Activated T-helper 9 cell treated with anti-CD3 and anti-CD28 coated beads, Interleukin-2, amount 50 U/mL, for 16 hours (primary cell): ENCODE measurements around the gene KTI12.
A peak's percentile ranks its signal among the peaks of the same experiment; 100 is the strongest.
"Not testable (repeated sequence)": the region's sequence is repeated elsewhere in the genome, so short reads cannot be mapped to it uniquely, and the experiment has no call there.

Experiments used
- DNase-seq: peaks from one replicate; pipeline ENCODE4 v3.0.0-alpha.2; 2020; ENCODE audit warnings: low read depth

KTI12 gene

DNA sequence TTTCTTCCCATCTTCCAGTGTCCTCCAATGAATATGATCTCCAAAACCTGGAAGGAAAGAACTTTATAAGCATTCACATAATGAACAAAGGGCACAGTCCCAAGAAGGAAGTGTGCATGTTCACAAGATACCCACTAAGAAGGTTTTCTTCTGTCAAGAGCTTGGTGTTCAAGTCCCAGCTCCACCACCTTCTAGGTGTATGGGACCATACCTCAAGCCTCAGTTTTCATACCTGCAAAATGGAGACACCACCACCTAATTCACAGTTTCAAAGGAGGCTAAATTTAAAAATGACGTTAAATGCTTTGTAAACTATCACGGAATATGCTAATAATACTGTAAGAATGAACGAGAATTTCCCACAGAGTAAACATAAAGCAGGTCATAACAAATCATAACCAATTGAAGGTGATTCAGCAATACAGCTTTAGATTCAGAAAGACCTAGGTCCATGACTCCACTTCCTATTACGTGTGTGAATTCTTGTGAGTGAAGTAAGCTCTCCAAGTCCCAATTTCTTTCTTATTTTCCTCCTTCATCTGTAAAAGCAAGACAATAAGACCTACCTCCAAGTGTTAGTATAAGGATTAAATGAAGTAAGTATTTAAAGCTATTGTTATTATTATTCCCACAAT, 8.1 kb upstream of the KTI12 start:
- DNase-seq: no peak

DNA sequence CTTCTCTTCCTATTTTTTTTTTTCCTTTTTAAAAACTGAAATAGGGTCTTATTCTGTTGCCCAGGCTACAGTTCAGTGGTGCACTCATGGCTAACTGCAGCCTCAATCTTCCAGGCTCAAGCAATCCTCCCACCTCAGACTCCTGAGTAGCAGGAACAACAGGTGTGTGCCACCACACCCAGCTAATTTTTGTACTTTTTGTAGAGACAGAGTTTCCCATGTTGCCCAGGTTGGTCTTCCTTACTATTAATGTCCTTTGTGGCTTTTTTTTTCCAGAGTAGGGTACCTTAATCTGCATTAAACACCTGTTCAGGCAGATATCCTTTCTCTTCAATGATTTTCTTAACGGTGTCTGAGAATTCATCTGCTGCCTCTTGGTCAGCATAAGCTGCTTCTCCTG, 4.3 kb upstream of the KTI12 start:
- no peak for DNase-seq

DNA sequence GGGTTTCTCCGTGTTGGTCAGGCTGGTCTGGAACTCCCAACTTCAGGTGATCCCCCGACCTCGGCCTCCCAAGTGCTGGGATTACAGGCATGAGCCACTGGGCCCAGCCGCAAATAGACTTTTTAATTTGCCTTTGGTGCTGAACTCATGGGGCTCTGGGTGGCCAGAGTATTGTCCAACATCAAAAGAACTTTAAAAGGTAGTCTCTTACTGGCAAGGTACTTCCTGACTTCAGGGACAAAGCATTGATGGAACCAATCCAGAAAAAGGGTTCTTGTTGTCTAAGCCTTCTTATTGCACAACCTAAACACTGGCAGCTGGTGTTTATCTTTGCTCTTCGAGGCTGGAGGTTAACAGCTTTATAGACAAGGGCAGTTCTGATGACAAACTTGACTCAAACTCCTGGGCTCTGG, 3.8 kb upstream of the KTI12 start:
- no peak for DNase-seq

DNA sequence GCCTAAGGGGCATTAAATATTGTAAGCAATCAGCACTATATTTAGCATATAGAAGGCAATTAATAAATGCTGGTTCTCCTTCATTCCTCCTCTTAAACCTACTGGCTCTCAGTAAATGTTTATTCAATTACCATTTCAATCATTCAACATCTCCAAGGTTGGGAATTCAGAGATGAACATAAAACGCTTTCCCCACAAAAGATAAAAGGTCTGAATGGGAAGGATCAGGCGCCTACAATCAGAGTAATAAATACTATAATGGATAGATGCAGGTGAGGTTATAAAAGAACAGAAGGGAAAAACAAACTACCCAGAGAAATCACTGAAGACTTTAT, 407 bp upstream of the KTI12 start:
- no peak for DNase-seq

DNA sequence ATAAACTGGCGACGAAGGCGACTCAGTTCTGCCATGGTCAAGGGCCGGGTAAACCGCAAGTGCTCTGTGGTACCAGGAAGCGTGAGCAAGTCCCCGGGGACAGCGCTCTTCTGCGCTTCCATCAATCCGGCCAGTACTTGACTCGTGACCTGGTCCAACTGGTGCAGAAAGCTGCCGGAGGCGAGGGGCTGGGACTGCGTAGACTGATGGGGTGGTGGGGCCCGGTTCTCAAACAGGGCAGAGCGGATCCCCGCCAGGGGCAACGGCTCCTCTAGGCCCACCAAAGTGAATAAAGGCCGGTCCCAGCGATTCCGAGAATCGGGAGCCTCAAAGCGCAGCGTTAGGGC, 852 bp downstream of the KTI12 start:
- no peak for DNase-seq

DNA sequence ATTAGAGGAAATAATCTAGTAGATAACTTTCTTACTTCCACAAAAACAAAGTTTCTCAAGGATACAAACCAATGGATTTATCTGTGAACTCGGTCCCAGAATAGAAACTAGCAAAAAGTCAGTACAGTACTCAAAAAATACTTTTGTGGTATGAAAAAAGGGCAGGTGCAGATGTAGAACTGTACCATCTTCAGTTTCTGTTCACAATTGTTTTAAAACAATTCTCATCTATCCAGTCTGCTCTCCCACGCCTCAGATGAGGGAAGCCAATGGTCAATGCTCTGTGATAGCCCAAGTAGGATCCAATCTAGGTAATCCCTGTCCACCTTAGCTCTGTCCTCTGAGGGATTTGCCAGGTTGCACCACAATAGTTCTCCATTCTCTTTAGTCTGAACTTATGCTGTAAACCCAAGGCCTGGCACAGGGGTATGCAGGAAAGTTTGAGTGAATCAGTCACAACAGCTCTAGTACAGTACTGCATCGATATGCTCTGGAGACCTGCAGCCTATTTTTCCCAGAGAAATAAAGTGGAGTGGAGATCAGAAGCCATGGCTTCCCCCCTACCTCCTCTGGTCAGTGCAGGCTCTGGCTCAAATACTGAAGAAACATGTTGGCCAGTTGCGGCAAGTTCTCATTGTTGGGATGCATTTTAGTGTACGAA, 1.4 kb downstream of the KTI12 start:
- DNase-seq: no peak

DNA sequence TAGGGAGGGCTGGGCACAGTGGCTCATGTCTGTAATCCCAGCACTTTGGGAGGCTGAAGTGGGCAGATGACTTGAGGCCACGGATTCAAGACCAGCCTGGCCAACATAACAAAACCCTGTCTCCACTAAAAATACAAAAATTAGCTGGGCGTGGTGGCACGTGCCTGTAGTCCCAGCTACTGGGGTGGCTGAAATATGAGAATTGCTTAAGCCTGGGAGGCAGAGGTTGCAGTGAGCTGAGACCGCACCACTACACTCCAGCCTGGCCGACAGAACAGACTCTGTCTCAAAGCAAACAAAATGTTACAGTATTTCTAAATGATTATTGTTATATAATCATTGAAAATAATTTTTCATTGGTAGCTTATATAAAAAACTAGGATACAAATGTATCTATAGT, 4.8 kb downstream of the KTI12 start:
- DNase-seq: not testable (repeated sequence)

DNA sequence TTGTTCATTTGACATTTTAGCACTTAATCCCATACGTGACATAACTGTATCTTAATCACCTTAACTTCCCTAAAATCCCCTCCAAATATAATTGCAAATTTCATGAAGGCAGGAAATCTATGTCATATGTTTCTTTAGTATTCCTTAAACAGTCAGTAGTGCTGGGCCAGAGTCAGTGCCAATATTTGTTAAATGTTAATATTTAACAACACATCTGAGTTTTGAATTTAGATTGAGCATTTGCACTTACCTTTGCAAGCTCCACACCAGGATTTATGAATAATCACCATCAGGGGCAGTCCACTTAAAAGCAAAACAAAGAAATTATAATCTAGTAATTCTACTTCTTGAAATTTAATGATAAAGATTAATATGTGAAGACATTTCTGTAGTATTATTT, 5.3 kb downstream of the KTI12 start:
- DNase-seq: no peak

DNA sequence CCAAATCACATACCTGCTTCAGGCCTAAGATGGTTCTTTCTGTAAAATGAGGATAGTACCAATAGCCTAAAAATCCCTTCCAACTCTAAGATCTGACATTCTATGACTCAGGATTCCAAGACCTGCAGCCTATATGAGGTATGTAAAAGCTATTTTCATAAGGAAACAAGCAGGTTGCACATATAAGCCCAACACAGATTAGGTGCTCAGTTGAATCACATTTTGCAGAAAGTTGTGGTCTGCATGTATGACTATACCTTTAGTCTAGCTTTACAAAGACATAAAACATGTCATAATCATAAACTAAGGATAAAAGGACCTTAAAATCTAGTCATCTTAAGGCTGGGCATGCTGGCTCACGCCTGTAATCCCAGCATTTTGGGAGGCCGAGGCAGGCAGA, 7.3 kb downstream of the KTI12 start:
- DNase-seq: no peak

DNA sequence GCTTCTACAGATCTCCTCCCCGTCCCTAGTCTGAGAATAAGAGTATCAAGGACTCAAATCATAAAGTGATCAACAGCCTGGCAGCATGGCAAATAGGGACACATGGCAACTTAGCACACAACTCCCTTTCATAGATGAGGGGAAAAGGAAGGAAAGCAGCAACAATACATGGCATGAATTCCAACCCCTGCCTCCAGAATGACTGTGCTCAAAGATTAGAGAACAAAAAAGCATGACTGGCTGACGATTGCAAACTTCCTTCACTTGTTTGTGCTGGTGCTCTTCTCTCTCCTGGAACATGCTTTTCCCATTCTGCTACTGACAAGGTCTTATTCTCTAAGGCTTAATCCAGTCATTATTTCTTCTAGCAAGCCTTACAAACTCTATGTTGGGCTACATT, 11.5 kb downstream of the KTI12 start:
- no peak for DNase-seq

DNA sequence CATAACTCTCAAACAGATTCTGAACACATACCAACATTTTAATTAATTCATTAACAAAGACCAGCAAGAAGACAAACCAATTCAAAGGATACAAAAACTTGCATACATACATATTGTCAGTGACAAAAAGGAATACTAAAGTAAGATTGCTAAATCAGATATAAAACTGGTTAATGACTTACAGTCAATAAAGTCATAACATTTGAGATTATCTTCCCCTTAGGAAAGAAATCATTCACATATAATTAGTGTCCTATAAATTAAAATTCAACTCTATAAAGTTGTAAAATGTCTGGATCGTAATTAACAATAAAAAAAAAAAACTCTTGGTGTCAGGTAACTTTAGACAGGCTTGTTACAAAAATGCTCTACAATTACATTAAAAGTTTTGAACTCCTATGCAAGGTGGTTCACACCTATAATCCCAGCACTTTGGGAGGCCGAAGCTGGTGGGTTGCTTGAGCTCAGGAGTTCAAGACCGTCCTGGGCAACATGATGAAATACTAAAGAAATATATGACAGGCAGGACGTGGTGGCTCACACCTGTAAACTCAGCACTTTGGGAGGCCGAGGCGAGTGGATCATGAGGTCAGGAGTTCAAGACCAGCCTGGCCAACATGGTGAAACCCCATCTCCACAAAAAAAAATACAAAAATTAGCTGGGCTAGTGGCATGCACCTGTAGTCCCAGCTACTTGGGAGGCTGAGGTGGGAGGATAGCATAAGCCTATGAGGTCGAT, 25.4 kb downstream of the KTI12 start:
- no peak for DNase-seq

DNA sequence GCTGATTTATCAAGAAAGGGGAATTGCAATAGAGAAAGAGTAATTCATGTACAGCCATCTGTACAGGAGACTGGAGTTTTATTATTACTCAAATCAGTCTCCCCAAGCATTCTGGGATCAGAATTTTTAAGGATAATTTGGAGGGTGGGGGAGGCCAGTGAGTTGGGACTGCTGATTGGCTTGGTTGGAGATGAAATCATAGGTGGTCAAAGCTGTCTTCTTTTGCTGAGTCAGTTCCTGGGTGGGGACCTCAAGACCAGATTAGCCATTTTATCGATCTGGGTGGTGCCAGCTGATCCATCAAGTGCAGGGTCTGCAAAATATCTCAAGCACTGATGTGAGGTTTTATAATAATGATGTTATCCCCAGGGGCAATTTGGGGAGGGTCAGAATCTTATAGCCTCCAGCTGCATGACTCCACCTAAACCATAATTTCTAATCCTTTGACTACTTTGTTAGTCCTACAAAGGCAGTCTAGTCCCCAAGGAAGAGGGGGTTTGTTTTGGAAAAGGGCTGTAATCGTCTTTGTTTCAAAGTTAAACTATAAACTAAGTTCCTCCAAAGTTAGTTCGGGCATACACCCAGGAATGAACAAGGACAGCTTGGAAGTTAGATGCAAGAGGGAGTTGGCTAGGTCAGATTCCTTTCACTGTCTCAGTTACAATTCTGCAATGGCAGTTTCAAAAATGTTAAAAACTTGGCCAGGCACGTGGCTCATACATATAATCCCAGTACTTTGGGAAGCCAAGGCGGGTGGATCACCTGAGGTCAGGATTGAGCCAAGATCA, 26.2 kb downstream of the KTI12 start:
- DNase-seq: no peak

DNA sequence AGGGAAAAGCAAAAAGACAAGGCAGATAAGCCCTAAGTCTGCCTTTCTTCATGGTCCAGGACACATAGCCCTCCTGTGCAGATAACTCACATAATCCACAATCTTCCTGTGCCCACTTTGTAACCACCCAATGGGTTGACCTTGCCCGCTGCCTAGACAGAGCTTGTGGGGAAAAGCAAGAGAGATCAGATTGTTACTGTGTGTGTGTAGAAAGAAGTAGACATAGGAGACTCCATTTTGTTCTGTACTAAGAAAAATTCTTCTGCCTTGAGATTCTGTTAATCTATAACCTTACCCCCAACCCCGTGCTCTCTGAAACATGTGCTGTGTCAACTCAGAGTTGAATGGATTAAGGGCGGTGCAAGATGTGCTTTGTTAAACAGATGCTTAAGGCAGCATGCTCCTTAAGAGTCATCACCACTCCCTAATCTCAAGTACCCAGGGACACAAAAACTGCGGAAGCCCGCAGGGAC, 27.5 kb downstream of the KTI12 start:
- not testable (repeated sequence) for DNase-seq

DNA sequence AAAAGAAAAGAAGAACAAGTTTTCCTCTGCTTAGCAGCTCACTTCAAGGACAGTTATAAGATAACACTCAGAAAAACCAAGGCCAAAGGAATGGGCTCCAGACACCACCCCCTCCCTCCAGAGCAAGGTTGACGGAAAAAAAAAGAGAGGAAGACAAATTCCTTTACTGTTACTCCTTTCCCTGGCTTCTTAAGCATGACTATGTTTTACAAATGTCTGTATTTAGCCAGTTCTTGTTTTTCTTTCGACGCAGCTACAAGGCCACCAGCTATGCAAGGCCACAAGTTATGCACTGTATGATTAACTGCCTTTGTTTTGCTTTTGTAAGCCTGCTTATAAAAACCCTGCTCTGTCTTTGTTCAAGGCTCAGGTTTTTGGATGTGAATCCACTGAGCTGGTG, 28.1 kb downstream of the KTI12 start:
- not testable (repeated sequence) for DNase-seq

DNA sequence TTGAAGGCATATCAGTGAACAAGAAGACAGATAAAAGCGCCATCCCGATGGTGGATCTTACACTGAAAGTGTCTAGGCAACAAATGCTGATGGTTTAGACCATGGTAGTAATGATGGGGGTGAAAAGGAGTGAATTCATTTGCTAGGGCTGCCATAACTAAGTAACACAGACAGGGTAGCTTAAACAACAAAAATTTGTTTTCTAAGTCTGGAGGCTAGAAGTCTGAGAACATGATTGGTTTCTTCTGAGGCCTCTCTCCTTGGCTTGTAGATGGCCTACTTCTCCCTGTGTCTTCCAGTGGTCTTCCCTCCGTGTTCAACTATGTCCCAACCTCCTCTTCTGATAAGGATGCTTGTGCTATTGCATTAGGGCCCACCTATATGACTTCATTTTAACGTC, 29.7 kb downstream of the KTI12 start:
- DNase-seq: no peak

DNA sequence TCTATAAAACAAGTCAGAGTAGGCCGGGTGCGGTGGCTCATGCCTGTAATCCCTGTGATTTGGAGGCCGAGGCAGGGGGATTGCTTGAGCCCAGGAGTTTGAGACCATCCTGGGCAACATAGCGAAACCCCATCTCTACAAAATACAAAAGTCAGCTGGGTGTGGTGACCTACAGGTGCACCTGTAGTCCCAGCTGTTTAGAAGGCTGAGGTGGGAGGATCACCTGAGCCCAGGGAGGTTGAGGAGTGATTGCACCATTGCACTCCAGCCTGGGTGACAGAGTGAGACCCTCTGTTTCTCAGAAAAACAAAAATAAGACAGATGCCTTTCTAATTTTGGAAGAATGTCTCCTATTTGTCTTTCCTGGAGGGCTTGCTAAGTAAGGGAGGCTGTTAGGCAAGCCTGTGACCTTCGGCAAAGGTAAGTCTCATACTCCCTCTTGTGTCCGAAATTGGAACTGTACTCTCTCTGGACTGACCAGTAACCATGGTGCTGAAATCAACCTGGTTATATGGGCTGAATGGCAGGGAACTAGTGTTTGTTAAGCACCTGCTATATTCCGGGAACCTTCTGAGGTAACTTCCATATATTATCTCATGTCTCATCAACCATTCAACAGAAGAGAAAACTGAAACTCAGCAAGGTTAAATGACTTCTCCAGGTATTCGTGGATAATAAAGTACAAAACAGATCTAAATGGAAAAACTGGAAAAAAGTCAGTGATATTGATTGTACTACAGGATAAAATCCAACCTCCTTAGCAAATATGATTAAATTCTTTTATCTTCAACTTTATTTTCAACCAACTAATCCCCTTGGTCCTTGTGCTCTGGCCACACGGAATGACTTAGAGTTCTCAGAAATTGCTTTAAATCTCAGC, 31.3 kb downstream of the KTI12 start:
- peak; percentile 4 for DNase-seq

DNA sequence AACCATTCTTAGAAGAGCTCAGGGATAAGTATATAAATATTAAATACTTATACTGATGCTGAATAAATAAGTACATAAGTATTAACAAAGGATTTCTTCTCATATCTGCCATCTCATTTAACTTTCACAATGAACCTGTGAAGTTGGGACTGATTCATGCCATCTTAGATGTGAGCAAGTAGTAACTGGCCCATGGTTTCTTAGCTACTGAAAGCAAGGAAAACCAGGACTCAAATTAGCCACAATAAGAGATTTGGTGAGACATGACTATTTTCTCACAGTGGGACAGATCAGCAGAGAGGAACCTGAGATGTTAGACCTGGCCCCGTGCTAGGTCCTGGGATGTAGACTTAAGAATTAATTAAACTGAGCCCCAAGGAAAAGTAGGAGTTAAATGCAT, 34.9 kb downstream of the KTI12 start:
- no peak for DNase-seq

DNA sequence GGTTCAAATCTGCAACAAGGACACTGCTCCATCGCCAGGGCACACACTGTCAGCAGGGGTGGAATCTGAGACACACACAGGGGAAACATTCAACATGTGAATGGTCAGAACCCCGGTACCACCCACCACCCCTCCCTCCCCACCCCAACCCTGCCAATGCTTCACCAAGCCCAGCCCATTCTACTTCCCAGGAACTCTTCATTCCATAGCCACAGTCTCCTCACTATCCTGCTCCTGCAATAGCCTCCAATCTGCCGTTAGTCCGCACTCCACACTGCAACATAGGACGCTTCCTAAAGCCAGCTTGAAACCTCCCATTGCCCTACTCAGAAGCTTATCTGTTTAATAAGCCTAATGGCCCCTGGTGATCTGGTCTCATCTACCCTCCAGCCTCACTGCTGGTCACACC, 35.6 kb downstream of the KTI12 start:
- no peak for DNase-seq

DNA sequence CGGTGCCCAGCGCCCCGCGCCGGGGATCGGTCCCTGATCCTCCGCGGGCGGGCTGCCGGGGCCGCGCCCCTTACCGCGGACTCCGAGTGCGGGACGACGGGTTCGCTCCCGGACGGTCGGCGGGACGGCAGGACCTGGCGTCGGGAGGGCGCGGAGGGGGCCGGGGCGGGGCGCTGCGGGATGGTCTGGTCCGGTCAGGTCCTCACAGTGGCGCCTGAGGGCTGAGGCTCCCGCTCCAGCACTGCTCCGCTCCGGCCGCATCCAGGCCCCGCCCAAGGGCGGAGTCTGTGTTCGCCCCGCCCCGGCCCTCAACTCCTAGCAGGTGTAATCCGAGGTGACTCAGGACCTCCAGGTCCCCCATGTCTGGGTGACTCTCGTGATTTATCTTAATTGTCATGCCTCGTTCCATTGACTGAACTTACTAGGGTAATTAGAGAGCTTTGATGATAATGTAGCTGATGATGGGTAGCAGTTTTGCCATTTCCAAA, 43.1 kb downstream of the KTI12 start, which contains the start of gene RAB3B:
TSS of gene RAB3B (minus strand) at position 223 of the 488 bp plus-strand sequence. CDS start 13,583 bp downstream, outside the sequence.
- DNase-seq: peak; percentile 72

DNA sequence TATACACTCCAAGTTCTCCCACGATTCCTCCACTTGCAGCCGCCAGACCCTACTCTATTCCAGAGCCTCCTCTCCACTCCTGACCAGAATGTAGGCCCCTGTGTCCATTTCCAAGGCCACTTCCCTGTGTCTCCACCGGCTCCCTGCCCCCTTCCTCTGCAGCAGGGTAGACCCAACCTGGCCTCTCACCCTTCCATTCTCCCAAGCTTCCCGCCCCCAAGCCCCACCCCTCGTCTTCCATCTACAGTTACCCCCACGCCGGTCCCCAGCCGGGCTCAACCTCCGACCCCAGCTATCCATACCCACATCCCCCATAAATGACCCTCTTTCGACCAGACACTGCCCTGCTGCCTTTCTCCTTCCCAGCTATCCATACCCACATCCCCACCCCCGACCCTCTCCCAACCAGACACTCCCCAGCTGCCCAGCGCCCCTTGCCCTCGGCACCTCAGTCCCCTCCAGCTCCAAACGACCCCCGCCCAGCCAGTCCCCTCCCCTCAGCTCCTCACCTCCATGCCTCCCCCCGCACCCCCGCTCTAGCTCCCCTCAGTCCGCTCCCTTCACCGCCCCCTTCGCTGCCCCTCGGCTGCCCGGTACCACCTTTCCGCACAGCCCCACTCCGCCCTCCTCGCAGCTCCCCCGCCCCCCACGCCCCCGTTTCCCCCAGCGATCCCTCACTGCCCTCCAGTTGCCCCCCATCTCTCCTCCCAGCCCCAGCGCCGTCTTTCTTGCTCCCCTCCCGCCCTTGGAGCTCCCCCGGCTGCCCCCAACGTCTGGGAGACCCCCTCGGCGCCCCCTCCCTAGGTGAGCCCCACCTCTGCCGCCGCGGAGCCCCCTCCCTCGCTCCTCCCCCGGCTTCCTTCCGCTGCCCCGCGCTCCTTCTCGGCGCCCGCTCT, 43.8 kb downstream of the KTI12 start:
- no peak for DNase-seq
